Osteoblast (primary cell): ENCODE data around the gene COMMD1. TPM values are rescaled to one million over a fixed set of nuclear protein-coding genes. Genes with fewer than 3 reads are reported as not detected.
"Not testable (repeated sequence)": the region's sequence is repeated elsewhere in the genome, so short reads cannot be mapped to it uniquely, and the experiment has no call there.

ENCODE experiments used
- DNase-seq: peaks from one replicate; pipeline ENCODE4 v3.0.0; 2011; ENCODE audit warnings: low spot score, mixed read lengths; ENCODE audit not compliant: insufficient read length; ENCODE audit errors: missing footprints
- H2AFZ ChIP-seq: 2 replicates; pipeline ENCODE4 v1.6.0; 2011; ENCODE audit warnings: mild to moderate bottlenecking, low read length
- H3K27ac ChIP-seq: 2 replicates; pipeline ENCODE4 v1.5.1; 2011; ENCODE audit warnings: mild to moderate bottlenecking, low read depth, low read length, moderate library complexity
- H3K27me3 ChIP-seq: 2 replicates; pipeline ENCODE4 v1.6.0; 2012; ENCODE audit warnings: mild to moderate bottlenecking, control low read depth, inconsistent platforms, low read length, moderate library complexity; ENCODE audit not compliant: insufficient read depth
- H3K36me3 ChIP-seq: 2 replicates; pipeline ENCODE4 v1.5.1; 2011; ENCODE audit warnings: mild to moderate bottlenecking, low read length, control low read depth, moderate library complexity; ENCODE audit not compliant: insufficient read depth
- H3K4me1 ChIP-seq: 2 replicates; pipeline ENCODE4 v1.5.1; 2011; ENCODE audit warnings: mild to moderate bottlenecking, low read length, control low read depth, moderate library complexity; ENCODE audit not compliant: insufficient read depth
- H3K4me2 ChIP-seq: 2 replicates; pipeline ENCODE4 v1.6.0; 2011; ENCODE audit warnings: mild to moderate bottlenecking, low read length; ENCODE audit not compliant: insufficient read depth
- H3K4me3 ChIP-seq: fragments of 200-600 bp; sonication (generic); 3 replicates; pipeline ENCODE4 v1.5.1; 2012; ENCODE audit warnings: mild to moderate bottlenecking, low read length, inconsistent platforms; ENCODE audit not compliant: insufficient read depth
- H3K79me2 ChIP-seq: 2 replicates; pipeline ENCODE4 v1.6.0; 2012; ENCODE audit warnings: mild to moderate bottlenecking, low read length, control low read depth, inconsistent platforms; ENCODE audit not compliant: insufficient read depth
- H3K9me3 ChIP-seq: 2 replicates; pipeline ENCODE4 v1.5.1; 2011; ENCODE audit warnings: low read depth, low read length, control low read depth
- H4K20me1 ChIP-seq: 2 replicates; pipeline ENCODE4 v1.6.0; 2012; ENCODE audit warnings: mild to moderate bottlenecking, low read length, control low read depth; ENCODE audit not compliant: insufficient read depth
- total RNA-seq: library from RNA; depleted of rRNA; stranded (reverse); fragments of >200 nt; gene quantifications from 2 replicates; pipeline ENCODE4 v1.2.3, GENCODE V29; 2012
- TF ChIP-seq, protein P1 (sequence below): IDR thresholded peaks from 2 replicates; pipeline ENCODE4 v1.5.1; 2011; ENCODE audit warnings: mild to moderate bottlenecking, low read depth, low read length, moderate library complexity; ENCODE audit errors: extremely low read depth

The COMMD1 gene
- total RNA-seq, 1 donor, result 51.8 TPM

DNA sequence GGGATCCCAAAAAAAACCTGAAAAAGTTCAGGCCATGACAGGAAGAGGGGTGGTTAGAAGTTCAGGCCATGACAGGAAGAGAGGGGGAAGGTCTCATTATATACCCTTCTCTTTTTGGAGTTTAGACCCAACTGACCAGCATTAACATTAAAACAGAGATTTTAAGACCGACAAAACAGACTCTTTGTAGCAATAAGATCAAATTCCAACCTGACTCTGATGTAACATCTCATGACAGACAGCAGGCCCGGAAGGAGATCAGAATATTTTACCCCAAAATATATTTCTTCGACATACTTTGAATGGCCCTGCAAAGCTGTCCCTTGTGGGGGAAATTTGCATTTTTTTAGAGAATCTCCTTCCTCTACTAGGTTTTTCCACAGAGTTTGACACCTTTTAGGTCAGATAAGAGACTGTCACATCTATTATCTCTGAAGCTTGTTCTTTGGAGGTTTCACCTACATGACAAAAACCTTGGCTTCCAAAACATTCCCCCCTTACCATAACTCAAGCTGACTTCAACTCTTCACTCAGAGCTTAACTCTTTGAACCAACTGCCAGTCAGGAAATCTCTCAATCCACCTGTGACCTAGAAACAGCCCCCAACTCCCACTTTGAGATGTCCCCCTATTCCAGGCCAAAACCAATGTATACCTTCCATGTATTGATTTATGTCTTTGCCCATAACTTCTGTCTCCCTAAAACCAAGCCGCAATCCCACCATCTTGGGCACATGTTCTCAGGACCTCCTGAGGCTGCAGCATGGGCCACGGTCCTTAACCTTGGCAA, 239.4 kb downstream of the COMMD1 start:
- DNase-seq, result no peak
- H3K27ac ChIP-seq, result no peak overlapping the region
- H3K4me1 ChIP-seq, result peaks cover 14% of the 10 kb centered on the region
- H4K20me1 ChIP-seq, result no peaks in the 10 kb centered on the region
- H3K9me3 ChIP-seq, result no peaks in the 10 kb centered on the region
- H3K4me3 ChIP-seq, result no peak overlapping the region
- no peak overlapping the region for H2AFZ ChIP-seq
- TF ChIP-seq, protein P1, sequence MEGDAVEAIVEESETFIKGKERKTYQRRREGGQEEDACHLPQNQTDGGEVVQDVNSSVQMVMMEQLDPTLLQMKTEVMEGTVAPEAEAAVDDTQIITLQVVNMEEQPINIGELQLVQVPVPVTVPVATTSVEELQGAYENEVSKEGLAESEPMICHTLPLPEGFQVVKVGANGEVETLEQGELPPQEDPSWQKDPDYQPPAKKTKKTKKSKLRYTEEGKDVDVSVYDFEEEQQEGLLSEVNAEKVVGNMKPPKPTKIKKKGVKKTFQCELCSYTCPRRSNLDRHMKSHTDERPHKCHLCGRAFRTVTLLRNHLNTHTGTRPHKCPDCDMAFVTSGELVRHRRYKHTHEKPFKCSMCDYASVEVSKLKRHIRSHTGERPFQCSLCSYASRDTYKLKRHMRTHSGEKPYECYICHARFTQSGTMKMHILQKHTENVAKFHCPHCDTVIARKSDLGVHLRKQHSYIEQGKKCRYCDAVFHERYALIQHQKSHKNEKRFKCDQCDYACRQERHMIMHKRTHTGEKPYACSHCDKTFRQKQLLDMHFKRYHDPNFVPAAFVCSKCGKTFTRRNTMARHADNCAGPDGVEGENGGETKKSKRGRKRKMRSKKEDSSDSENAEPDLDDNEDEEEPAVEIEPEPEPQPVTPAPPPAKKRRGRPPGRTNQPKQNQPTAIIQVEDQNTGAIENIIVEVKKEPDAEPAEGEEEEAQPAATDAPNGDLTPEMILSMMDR, result no peak
- no peaks in the 10 kb centered on the region for H3K79me2 ChIP-seq
- H3K27me3 ChIP-seq, result no peaks in the 10 kb centered on the region
- no peaks in the 10 kb centered on the region for H3K36me3 ChIP-seq
- H3K4me2 ChIP-seq, result no peak overlapping the region

- Histone ChIP-seq H3K79me2 (no peaks in the 10 kb centered on the region), H4K20me1 (no peaks in the 10 kb centered on the region)
Measured at GRCh38 chr2:62145478-62146100, 240.1 kb downstream of the COMMD1 start.

GRCh38 chr2:62146790-62147189, 241.3 kb downstream of the COMMD1 start:
- H3K4me3 ChIP-seq, H3K27me3 ChIP-seq, H3K4me2 ChIP-seq, H3K36me3 ChIP-seq, H3K79me2 ChIP-seq, H2AFZ ChIP-seq, H4K20me1 ChIP-seq, H3K9me3 ChIP-seq, H3K27ac ChIP-seq, DNase-seq: not testable (repeated sequence)
- peaks cover 18% of the 10 kb centered on the region for H3K4me1 ChIP-seq

More at GRCh38 chr2:62145478-62146100, 240.1 kb downstream of the COMMD1 start:
- DNase-seq, result no peak
- H3K4me3 ChIP-seq, result no peak overlapping the region
- H2AFZ ChIP-seq, result no peak overlapping the region
- H3K27ac ChIP-seq, result no peak overlapping the region
- H3K9me3 ChIP-seq, result no peaks in the 10 kb centered on the region
- peaks cover 18% of the 10 kb centered on the region for H3K4me1 ChIP-seq
- no peaks in the 10 kb centered on the region for H3K27me3 ChIP-seq
- no peaks in the 10 kb centered on the region for H3K36me3 ChIP-seq
- no peak overlapping the region for H3K4me2 ChIP-seq
- TF ChIP-seq, protein P1, result no peak

GRCh38 chr2:62147610-62148301, 242.3 kb downstream of the COMMD1 start:
- TF ChIP-seq, protein P1, result no peak
- Histone ChIP-seq H3K4me3 (no peak overlapping the region), H3K27ac (peak overlapping the region; percentile 75), H3K79me2 (no peaks in the 10 kb centered on the region), H3K4me2 (no peak overlapping the region), H2AFZ (no peak overlapping the region), H3K27me3 (no peaks in the 10 kb centered on the region), H4K20me1 (no peaks in the 10 kb centered on the region), H3K4me1 (peaks cover 18% of the 10 kb centered on the region), H3K9me3 (no peaks in the 10 kb centered on the region), H3K36me3 (no peaks in the 10 kb centered on the region)
- DNase-seq, result no peak
